T-helper 22 cell (primary cell): ENCODE results near the gene FAM181A.

Experiments used
- DNase-seq: peaks from one replicate; pipeline ENCODE4 v3.0.0-alpha.2; 2020; ENCODE audit warnings: low read depth

The FAM181A gene

DNA sequence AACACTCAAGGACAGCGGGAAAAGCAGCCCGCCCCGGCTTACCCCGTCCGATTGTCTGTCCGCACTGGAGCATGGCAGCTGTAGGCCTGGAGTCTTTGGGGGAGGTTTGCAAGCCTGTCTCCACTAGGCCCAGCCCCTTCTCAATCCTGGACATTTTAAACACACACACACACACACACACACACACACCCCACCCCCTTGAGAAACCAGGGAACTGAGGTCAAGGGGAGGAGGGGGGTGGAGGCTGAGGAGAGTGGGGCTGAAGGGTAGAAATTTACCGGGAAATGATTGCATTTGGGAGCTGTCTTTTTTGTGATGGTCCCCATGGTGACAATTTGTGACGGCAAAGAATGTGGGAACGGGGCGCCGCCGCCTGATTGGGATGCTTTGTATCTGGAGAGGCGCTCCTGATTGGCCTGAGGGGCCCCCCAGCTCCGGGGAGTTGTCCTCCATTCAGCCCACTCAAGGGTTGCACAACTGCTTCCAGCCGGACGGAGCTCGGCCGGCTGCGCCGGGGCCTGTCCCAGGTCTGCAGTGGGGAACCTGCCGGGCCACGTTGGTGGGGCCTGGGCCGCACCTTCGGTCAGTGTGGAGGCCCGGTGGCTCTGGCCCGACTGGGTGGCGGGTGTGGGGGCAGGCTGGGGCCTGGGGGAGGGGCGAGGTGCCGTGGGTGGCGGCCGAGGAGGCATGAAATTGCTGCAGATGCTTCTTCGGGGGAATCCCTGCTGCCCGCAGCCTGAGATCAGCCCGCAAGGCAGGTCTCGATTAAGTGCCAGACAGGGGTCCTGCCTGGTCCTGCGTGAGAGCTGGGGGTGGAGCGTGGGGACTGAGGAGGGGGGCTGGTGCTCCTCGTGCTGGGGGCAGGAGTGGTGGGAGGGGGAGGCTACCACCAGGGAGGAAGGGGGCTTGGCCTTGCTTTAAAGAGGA lies at the start of gene FAM181A:
TSS of gene FAM181A (plus strand) at position 472 of the 927 bp plus-strand sequence. CDS start 942 bp downstream, outside the sequence.
- no peak for DNase-seq

DNA sequence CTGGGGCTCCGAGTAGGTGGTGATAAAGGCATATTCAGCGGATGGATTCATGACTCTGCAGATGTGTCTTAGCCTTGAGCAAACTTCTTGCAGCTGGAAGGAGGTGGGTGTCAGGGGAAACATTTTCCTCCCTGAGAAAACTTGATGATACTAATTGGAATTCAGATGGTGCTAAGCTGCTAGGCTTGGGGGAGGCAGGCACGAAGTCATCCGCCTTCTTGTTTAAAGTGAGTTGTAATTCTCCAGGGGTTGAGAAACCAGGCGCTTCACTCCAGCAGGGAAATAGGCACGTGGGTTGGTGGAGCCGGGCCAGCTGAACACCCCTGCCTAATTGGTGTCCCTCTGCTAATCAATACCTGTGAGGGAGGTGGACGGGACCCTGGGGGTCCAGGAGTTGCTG lies 48.9 kb upstream of the FAM181A start:
- no peak for DNase-seq

DNA sequence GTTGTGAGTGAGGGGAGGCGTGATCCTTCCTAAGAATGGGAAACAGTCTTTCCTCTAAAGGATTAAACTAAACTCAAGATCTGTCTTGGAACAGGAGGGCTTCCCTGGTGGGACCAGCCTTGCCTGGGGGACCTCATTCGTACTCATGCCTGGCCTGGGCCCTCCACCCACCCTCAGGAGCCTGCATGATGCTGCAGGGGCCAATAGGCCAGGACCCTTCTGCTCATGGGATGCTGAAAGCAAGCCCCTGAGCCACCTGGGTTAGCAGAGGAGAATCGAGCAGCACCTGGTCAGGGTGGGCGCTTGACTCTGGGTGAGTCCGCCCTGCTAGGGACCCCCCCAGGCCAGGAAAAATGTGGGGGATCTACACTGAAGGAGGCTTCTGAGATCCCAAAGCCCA lies 48.3 kb upstream of the FAM181A start:
- no peak for DNase-seq

DNA sequence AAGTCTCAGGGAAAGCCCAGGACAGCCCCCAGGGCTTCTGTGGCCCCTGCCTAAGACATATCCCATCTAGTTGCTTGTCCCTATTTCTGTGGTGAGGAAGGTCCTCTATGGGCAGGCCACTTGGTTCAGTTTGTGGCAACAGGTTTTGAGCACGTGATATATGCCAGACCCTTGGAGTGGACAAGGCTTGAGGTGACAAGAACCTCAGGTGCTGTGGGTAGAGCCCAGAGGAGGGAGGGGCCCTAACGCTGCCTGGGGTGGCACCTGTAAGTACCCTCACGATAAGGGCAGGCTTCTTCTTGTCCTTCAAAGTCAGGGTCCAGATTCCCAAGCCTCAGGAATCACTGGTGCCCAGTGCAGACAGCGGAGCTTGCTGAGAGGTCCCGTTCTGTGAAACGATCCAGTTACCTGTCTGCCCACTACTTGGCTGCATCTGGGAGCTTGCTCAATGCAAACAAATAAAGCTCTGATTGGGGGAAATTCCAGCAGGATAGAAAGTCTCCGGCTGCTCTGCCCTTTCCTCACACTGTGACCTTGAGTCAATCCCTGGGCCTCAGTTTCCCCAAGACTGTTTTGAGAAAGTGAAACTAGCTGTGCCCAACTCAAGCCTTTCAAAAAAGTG lies 47.7 kb upstream of the FAM181A start:
- no peak for DNase-seq

DNA sequence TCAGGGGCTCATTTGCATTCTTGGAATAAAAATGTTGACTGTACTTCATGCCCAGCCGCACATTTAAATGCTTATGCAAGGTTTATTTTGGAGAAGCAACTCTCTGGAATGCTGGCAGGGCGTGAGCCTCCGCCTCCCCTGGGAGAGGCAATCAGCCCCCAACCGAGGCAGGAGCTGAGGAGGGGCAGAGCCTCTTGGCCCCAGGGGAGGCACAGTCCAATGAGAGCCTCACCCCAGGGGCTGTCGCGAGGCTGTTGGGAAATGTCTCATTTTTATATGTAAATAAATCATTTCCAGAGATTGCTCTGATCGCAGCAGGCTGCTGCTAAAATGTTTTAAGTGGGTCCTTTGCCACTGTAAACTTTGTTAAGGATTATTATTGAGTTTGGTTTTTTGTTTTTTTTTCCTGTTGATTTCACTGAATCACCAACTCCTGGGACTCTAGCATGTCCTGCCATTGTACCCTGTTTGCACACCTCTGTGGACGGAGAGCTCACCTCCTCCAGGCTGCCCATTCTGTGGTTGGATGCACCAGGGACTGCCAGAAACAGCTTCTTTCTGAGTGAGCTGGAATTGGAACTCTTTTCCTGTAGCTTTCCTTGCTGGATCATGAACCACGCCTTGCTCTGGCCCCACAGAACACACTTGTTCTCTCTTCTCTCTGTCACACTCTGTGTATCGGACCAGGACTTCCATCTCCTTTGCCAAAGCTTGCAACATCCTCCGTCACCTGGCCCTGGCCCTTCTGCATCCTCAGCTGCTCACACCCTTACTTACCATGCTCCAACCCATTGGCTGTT lies 46.9 kb upstream of the FAM181A start:
- DNase-seq, result no peak

DNA sequence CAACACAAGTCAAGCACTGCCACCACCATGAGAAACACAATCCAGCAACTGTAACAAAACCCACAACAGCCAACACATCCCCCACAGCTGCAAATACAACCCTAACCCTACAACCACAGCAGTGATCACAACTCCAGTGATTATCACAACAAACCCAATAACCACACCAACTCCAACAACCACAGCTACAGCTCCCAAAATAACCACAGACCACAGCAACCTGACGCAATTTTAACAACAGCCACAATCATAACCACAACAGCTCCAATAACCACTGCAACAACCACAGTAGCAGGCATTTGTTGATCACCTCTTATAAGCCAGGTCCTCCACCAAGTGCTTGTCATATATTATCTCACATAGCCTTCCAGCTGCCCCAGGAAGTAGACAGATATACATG lies 42.2 kb upstream of the FAM181A start:
- no peak for DNase-seq

DNA sequence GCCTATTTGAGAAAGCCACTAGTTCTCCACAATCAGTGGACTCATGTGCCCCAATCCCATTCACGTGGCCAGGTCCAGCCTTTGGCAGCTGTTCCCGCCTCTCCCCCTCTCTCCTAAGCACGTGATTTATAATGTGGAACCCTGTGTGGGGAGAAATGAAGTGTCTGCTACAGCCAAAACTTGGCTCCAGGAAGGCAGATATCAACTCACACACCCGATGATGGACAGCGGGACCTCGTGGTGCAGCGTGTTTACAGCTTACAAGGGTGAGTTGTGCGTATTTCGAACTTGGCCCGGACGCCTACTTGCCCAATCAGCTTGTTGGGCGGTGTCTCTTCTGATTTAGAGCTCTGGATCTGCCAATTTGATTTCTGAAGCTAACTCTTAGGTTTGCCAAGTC lies 38.1 kb upstream of the FAM181A start:
- DNase-seq, result no peak

DNA sequence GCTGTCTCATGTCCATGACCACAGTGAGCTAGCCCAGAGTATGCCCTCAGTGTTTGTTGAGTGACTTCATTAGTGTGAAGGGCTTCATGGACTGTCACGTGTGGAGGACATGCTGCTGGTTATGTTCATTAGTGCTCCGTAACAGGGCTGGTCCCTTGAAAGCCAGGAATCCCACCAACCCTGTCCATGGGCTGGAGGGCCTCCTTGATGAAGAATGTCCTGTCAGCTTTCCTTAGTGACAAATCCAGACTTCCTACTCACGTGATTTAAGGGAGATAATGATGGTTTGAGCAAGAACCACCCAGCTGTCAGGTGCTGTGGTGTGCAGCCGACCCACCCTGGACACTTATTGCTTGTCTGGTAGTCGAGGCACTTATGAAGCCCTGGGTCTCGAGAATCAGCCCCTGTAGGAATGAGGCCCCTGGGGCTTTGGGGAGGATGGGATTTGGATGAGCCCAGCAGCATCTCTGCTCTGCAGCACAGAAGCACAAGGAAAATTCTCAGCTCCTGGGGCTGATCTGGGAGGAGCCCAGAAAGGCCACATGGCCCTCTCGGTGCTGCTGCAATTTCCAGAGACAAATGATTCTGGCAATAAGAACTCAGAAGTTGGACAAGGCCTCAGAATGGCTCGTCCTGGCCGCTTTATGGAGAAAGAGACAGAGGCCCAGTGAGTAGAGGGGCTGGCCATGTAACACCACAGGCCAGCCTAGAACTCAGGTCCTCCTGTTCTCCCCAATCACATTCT lies 37.2 kb upstream of the FAM181A start:
- no peak for DNase-seq

DNA sequence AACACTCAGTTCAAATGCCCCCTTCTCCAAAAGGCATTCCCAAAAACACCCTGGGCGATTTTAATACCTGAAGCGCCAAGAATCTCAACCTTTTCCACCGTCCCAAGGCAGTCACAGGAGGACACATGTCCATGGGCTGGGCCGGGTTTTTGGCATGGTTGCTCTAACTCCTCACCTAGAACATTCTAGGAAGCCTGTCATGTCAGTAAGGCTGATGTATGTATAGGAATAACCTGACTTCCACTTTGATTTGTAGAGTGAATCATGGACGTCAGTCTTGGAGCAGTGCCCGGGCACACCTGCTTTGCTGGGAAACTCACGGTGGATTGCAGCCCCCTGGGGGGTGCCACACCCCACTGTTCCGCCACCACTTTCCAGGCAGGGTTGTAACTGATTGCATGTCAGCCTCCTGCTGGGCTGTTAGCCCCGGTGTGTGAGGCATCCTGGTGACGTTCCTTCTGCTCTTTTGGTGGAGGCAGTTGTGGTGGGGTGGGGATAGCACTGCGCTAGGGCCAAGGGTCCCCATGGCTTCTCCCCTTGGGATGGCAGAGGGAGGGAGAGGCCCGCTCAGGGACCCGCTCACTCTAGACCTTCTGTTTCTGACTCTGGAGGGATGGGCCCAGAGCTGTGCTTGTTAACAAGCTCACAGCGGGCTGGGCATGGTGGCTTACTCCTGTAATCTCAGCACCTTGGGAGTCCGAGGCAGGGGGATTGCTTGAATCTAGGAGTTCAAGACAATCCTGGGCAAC lies 35.2 kb upstream of the FAM181A start:
- DNase-seq, result no peak

DNA sequence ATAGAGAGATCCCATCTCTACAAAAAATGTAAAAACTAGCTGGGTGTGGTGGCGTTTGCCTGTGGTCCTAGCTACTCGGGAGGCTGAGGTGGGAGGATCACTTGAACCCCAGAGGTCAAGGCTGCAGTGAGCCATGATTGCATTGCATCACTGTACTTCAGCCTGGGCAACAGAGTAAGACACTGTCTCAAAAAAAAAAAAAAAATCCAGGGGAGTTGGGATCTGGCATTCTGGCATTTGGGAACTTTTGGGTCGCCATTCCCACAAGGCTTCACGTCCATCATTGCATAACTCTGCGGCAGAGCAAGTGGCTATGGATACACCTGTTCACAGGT lies 34.7 kb upstream of the FAM181A start:
- DNase-seq, result no peak

DNA sequence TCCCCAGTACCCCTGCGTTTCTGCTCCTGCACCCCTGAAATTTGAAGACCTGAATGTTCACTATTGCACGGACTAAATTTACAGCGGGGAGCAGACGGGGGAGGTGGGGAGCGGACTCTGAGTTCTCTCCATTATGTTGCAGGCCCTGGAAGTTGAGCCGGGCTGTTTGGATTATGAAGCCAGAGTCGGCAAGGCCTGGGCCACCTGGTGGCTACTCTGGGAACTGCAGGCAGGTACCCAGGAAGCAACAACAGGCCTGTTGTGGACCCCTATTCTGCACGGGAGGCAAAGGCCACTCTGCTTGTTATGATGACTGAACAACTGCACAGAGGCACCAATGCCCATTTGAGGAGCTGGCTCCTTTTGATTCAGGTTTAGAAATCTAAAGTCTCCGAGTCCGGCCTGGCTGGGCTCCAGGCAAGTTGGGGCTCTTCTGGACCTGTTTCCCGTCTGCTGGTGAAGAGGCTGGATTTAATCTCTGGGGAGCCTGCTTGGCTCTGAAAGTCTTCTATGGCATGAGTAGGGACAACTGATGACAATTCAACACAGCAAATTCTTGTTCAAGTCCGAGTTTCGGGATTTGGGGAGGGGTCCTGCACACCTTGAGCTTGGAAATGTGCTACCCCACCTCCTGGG lies 34.1 kb upstream of the FAM181A start:
- peak; percentile 7 for DNase-seq

DNA sequence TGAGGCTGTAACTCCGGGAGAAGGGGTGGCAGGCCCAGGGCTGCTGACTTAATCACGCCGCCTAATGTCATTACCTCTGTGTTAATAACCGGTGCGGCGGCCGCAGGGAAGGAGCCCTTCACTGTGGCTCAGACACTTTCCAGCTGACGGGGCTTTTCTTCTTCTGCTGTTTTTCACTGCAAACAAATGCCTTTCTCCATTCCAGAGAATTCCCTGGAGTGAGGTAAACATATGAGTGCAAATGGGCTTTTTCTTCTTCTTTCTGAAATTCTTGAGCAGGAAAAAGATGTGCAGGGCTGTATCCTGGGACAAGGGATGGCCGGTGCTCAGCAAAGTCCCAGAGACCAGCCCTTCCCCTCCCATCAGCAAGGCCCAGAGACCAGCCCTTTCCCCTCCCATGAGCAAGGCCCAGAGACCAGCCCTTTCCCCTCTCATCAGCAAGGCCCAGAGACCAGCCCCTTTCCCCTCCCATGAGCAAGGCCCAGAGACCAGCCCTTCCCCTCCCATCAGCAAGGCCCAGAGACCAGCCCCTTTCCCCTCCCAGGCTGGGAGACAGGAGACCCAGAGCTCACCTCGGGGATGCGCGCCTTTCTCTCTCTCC lies 33.4 kb upstream of the FAM181A start:
- DNase-seq, result no peak

DNA sequence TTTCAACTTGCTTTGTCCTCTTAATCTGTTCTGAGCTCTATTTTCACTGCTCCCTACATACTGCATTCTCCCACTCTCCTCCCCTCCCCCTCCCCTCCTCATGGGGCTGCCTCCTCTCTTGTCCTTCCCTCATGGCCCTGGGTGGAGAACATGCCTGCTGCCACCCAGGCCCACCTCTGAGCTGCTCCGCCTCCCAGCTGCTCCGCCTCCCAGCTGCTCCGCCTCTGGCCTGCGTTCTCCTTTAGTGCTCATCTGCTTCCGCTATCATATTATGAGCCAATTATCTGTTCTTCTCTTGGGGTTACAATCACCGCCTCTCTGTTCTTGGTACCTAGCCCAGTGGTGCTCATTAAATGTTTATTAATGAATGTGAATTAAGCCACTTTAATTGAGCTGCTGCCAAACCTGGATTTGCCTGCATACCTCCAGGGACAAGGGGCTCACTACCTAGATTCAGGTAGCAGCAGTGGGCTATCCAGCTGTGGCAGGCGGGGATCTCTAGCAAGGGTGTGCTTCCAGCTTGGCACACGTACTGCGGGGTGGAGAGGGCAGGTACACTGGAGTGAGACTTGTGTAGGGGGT lies 32.0 kb upstream of the FAM181A start:
- no peak for DNase-seq

DNA sequence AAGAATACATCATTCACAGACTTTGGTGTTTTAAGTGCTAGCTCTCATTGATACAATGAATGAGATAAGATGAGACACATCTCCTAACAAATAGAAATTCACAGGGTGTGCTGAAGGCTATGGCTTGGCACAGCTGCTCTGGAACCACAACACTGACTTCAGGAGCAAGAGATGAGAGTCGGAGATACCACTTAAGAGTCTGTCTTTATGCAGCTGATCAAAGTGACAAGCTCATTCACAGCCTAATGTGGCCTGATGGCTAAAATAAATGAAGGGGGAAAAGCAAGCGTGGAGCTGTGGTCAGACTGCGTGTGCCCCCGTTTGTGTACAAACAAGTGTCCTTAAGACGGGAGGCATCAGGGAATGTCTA lies 29.7 kb upstream of the FAM181A start:
- no peak for DNase-seq

DNA sequence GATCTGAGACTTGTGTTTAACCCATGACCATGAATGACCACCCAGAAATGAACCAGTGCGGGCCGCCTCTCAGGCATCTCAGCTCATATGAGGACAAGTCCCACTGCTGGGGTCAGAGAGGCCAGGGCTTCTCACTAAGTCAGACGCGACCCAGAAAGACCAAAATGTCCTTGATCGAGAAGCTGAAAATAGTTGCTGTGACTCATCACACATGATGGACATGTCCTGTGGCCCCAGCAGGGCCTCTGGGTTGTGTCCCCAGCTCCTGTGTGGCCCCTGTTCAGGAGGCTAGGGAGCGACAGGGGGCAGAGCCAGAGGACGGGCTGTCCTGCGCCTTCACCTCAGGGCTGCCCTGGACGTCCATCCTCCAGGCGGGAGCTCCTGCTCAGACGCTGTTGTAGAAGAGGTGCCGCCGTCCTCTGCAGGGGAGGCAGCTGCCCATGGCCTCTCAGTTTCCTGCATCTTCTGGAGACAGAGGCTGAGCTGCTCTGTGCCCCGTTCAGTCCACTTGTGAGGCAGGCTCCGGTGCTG lies 29.0 kb upstream of the FAM181A start:
- no peak for DNase-seq

DNA sequence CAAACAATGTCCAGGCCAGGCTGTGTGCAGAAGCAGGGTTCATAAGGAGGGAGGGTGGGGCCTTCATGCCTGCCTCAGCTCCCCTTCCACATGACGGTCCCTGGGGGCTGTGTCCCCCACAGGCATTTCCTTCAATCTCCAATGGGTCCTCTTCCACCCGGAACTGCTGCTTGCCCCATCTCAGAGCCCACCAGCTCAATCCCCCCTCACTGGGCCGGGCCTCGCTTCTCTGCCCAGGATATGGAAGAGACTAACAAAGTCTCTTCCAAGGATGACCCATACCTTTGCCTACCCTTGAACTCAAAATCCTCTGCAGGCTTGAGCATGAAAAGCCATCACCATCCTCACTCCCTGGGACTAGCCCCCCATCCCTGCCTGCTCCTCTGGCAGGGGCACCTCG lies 28.4 kb upstream of the FAM181A start:
- no peak for DNase-seq

DNA sequence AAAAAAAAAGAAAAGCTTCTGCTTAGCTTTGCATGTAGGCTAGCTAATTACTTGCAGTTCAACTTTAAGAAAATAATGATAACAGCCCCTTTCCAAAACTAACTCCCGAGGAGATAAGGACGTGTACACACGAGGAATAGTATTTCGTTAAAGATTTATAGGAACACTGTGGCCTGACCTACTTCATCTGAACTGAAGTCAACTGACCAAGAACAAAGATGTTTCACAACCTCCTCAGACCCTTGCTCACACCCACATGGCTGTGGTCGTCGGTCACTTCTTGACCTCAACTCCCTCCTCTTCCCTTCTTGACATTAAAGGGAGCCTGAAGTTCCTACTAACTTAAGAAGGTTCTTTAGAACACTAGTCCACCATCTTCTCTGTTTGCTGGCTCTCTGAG lies 25.3 kb upstream of the FAM181A start:
- DNase-seq, result no peak

DNA sequence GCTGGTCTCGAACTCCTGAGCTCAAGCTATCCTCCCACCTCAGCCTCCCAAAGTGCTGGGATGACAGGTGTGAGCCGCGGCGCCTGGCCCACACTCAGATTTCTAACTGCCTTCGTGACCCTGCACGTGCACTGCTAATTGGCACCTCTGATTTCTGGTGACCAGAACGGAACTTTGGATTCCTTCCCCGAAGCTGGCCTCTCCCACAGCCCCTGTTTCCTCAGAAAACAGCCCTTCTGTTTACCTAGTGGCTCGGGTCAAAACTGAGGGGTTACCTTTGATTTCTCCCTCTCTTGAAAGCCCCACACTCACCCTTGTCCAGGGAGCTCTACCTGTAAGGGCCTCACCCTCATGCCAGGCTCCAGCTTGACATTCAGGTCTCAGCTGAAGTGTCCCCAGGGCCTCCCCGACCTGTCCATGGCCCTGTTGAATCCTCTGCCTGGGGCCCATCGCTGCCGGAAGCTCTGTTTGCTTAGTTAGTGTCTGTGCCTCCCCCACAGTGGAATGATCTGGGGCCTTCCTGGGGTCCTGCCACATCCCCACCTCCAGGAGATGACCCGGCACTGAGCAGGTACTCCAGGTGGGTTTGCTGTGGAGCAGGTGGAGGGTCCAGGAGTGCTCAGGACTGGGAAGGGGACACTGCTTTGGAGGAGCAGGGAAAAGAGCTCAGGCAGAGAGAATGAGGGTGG lies 24.4 kb upstream of the FAM181A start:
- no peak for DNase-seq
